Activated CD8-positive, alpha-beta memory T cell treated with anti-CD3 and anti-CD28 coated beads for 36 hours (primary cell): Measurements from ENCODE around the gene VANGL1. TPM values are rescaled to one million over a fixed set of nuclear protein-coding genes. Genes with fewer than 3 reads are reported as not detected.

Experiments
- CTCF ChIA-PET: fragments of 350-600 bp; sonication (Branson Sonifier 250); formaldehyde crosslinking; loops from one replicate; lab custom pipeline; 2021; ENCODE audit warnings: antibody characterized with exemption; lab: Charles Lee
- POLR2A ChIA-PET: fragments of 350-600 bp; sonication (Branson Sonifier 250); formaldehyde crosslinking; loops from one replicate; lab custom pipeline; 2021; ENCODE audit warnings: antibody characterized with exemption; lab: Charles Lee
- total RNA-seq, 2 experiments: library from RNA; stranded (reverse); gene quantifications; one replicate each; pipeline ENCODE4 v1.2.3, GENCODE V29; 2021

VANGL1 gene
- total RNA-seq, 2 experiments from 2014 or later: 2.2 to 2.8 TPM

DNA sequence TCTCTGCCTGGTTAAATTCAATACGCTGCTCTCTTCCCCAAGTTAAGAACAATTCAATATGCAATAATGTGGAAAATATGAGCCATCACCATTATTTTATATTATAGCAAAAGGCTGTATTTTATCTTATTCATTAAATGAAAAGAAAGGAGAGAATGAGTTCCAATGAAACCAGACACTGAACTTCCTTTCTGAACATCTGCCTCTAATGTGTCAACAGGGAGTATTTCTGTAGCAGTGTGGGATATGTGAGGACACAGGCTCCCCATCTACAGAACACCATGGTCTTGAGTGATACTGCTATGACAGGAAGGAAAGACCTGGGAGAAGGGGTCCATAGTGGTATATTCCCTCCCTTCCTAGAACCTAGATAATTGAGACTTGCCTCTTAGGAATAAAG is 80.5 kb downstream of the VANGL1 start:
- ChIA-PET POLR2A (no interaction called here), CTCF (no interaction called here)

DNA sequence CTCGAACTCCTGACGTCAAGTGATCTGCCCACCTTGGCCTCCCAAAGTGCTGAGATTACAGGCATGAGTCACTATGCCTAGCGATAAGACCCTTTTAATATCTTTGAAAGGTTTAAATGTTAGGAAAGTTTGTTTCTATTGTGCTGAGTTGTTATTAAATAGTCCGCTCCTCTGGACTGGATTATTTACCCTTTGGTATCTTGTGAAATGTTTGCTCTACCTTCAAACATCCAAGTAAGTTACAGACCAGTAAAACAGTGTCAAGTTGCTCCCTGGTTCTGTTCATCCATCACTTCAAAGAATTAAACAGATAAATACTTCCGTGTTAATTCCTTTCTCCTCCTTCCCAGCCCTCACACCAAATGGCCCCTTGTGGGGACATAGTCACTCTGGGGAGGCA is 82.0 kb downstream of the VANGL1 start:
- CTCF ChIA-PET: no interaction called here
- POLR2A ChIA-PET: no interaction called here

DNA sequence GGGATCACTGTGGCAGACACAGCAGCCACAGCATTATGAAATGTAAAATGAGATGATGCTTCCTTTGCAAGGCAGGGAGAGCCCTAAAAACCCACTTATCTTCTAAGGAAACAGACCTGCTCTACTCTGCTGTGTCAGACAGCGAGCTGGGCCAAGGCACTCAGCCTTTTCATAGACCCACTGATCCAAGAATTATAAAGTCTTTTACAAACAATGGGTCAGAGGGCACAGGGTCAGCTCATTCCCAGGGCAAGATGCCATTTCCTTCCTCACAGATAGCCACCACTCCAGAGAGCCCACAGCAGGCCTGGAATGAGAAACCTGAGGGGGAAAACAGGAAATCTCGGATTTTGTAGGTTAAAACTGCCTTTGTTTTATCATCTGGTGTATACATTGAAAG is 83.8 kb downstream of the VANGL1 start:
- ChIA-PET CTCF (interaction anchor here (0.6 kb wide), 1 partner anchor 50 kb away, joined by 3 read pairs; no protein-coding TSS in a partner anchor), POLR2A (no interaction called here)

DNA sequence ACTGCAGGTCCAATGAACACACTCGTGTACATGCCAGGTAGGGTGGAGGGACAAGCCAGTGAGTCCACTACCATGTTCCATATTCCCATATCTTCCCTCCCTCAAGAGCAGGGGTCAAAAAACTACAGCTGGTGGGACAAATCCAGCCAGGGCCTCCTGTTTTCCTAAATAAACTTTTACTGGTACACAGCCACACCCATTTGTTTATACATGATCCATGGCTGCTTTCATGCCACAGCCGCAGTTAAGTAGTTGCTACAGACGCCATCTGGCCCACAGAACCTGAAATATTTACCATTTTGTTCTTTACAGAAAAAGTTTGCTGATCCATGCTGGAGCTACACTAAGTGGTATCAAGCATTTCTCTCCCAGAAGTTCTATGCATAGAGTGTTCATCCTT is 84.4 kb downstream of the VANGL1 start:
- CTCF ChIA-PET: no interaction called here
- POLR2A ChIA-PET: no interaction called here

DNA sequence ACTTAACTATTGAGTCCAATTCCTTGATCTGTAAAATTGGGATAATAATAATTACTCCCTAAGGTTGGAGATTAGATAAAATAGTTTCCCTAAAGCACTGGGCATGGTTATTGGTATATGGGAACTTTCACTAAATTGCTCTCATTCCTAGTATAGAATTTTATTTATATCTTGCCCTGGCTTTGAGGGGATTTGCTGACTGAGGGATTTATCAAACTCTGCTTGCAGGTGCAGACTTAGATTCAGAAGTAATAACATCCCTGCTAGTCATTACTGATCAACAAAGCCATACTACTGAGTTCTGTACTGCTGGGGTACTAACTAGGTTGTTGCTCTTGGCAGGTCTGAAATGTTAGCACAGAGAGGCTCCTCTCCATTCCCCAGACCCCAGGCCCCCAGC is 84.8 kb downstream of the VANGL1 start:
- POLR2A ChIA-PET: no interaction called here

DNA sequence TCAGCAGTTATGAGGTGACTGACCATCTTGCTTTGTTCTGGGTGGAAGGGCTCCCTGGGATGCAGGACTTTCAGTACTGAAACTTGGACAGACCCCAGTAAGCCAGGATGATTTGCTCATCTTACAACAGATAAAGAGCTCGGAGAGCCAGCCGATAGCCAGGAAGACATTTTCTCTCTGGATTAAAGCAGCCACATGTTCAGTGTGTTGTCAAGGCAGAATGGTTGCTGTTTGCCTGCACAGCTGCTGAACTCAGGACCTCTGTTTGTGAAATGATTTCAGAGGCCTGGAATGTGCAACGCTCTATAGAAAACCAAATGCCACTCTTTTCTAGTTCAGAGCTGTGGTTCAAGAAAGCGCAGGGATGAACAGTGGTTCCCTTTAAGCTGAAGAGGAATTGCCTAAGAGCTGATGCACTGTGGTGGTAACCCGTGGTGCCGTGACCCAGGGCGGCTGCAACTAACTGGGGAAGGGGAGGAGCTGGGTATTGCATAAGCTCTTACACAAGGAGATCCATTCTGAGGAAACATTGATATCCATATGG is 86.0 kb downstream of the VANGL1 start:
- POLR2A ChIA-PET: no interaction called here
- CTCF ChIA-PET: no interaction called here

More for the DNA sequence above, 84.8 kb downstream of the VANGL1 start:
- CTCF ChIA-PET: no interaction called here

DNA sequence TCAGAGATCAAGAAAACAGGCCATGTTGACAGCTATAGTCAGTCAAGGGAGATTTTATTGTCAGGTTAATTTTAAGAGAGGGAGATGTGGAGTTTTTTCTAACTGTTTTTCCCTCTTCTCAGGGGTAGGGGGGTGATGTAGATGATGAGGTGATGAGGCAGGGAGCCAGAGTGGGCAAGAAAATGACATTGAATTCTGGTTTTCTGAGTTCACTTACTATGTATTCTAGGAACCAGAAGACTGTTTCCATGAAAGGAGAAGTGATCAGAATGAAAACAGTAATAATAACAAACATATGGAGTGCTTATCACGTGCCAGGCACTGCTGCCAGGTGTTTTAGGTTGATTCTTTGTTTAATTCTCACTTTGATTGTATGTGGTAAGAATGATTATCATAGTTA is 86.6 kb downstream of the VANGL1 start:
- CTCF ChIA-PET: no interaction called here

DNA sequence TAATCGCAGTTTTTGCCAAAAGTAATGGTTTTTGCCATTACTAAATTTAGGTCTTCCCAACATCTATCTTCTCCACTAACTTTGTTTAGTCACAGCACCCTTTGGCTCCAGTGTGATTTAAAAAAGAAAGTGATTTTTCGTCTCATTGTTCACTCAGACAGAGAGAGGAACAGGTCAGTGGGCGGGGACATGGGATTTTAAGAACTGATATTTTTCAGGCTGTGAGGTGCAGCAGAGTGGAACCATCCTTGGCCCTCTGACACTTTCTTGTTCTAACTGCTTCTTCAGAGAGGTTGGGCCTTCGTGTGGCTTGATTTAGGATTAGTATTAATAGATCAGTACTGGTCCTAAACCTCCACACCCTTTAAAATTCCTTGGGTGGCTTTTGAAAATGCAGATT is 88.0 kb downstream of the VANGL1 start:
- ChIA-PET CTCF (no interaction called here), POLR2A (no interaction called here)

More for the DNA sequence above, 86.6 kb downstream of the VANGL1 start:
- POLR2A ChIA-PET: no interaction called here

DNA sequence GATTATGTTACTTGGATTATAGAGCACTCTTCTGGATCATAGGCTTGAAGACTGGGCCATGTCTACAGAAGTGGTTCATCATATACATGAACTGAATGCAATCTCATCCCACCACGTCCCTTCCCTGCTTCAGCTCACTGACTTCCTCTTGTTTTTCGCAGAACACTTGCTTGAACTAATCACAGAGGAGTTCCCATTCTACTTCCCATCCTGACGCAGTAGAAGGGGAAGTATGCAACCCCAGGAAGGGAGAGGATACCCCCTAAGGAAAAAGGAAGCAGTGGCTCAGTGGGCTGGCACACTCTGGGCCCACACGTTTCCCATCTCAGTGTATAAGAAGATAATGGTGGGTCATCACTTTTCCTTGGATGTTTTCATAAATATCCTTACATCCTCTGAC is 90.5 kb downstream of the VANGL1 start:
- CTCF ChIA-PET: no interaction called here
- POLR2A ChIA-PET: no interaction called here

DNA sequence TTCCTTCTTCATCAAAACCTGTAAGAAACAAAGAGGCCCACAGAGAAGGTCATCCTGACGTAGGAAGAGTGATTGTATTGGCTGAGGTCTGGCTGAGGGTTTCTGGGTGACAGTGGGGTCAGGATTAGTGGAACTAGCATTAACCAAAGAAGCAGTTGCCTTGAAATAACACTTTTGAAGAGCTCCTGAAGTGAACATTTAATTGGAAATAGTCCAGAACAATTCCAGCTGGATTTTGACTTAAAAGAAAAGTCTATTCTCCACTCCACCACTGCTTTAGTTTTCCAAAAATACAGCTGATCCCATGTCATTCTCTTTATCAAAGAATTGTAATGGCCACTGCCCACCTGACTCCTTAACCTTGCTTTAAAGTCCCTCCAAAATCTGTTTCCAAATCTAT is 99.0 kb downstream of the VANGL1 start:
- ChIA-PET POLR2A (no interaction called here), CTCF (no interaction called here)

DNA sequence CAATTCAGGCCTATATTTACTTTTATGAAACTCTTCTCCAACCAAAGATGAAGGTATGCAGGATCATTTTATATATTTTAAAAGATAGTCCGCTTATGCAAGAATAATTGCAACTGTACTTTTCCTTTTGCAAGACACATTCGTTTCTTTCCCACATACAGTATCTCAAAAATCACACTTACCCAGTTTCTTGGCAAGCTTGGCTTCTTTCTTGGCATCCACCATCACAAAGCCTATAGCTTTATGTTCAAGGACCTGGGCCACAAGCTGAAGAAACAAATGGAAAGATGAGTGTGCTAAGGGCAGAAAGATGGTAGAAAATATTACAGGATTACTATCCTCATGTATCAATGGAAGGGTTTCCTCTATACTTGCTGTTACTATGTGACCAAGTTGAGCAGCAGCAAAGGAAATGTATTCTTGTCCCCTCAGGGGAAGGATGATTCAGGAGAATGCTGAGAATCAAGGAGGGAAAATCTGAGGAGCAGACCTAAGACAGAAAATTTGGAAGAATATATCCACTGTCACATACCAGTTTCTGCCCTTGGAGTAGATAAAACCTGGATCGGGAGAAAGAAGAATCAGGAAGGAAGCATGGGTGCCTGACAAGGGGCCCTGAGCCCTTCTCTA is 103.0 kb downstream of the VANGL1 start:
- CTCF ChIA-PET: no interaction called here
- POLR2A ChIA-PET: no interaction called here

DNA sequence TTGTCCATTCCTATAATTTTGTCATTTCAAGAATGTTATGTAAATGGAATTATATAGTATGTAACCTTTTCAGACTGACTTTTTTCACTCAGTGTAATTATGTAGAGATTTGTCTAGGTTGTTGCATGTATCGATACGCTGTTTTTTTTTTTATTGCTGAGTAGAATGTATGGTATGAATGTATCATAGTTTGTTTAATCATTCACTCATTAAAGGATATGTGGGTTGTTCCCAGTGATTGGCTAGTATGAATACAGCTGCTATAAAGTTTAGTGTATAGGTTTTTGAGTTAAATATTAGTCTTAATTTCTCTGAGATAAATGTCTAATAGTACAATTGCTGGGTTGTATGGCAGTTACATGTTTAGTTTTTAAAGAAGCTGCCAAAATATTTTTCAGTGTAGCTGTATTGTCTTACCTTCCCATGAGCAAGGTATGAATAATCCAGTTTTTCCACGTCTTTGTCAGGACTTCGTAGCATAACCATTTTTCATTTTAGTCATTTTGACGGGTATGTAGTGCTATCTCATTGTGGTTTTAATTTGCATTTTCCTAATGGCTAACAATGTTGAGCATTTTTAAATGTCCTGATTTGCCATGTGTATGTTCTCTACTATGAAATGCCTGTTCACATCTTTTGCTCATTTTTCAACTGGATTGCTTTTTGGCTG is 104.4 kb downstream of the VANGL1 start:
- POLR2A ChIA-PET: interaction anchor here (0.6 kb wide), 1 partner anchor 282 kb away, joined by 4 read pairs; no protein-coding TSS in a partner anchor
- CTCF ChIA-PET: no interaction called here

Other genes starting within 250 kb of the VANGL1 start
- gene CASQ2, start 126.7 kb downstream of the VANGL1 start, total RNA-seq: not detected
- not detected for gene NHLH2, start 199.2 kb downstream of the VANGL1 start, total RNA-seq